Activated CD4-positive, alpha-beta T cell treated with anti-CD3 and anti-CD28 coated beads, Interleukin-2, amount 50 U/mL, for 48 hours (primary cell): Measurements from ENCODE around the gene PQBP1.
"Not testable (repeated sequence)": the region's sequence is repeated elsewhere in the genome, so short reads cannot be mapped to it uniquely, and the experiment has no call there.

Experiments used
- DNase-seq, 2 experiments: peaks; one replicate each; pipeline ENCODE4 v3.0.0-alpha.2; 2020

The PQBP1 gene

DNA sequence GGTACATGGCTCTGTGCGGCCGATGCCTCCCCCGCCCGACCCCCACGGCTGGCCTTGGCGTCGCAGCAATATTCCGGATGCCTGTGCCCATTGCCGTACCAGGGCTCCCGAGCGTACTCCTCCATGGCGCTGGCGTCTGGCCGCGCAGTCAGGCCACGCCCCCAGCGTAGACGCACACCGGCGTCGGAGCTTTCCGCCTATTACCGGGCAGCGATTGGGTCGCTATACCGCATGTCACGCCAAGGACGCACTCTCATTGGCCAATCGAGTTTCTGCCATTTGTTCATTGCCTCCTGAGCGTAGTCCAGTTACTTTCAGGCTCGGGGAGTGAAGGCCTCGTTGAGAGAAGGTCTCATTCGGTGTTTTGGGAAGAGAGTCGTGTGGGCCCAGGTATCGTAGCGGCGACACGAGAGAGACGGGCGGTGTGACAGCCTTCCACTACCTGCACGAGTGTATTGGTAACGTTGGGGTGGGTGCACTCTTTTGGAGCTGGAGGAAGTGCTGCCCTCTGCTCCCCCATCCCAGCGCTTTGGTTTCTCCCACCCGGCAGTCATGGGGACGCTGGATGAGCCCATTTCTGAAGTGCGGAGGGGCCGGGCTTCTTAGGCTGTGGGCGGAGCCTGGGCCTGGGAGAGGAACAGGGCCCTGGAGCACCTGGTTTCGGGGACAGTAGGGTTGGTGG lies at the start of gene PQBP1, which contains the start of gene TIMM17B:
Gene PQBP1, plus strand, starts transcription at position 306 of the 682 bp plus-strand sequence. CDS start 580 bp downstream, outside the sequence.
Gene TIMM17B, minus strand, starts transcription at position 144 of the 682 bp plus-strand sequence. Its CDS starts 19 bp downstream, at position 125.
- DNase-seq = peak; percentile 83 to 86

DNA sequence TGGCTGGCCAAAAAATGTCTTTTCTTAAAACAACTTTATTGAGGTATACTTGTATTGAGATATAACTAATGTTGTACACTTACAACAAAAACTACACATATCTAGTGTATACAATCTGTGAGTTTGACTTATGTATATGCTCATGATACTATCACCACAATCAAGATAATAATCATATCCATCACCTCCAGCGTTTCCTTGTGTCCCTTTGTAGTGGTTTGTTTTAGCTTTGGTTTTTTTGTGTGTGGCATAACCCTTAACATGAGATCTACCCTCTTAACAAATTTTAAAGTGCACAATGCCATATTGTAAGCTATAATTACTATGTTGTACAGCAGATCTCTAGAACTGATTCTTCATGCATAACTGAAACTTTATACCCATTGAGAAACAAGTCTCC lies 48.9 kb upstream of the PQBP1 start:
- DNase-seq = no peak

DNA sequence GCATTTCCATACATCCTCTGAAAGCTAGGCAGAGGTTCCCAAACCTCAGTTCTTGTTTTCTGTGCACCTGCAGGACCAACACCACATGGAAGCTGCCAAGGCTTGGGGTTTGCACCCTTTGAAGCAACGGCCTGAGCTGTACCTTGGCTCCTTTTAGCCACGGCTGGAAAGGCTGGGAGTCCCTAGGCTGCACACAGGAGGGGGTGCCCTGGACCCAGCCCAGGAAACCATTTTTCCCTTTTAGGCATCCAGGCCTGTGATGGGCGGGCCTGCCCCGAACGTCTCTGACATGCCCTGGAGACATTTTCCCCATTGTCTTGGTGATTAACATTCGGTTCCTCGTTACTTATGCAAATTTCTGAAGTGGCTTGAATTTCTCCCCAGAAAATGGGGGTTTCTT lies 44.9 kb upstream of the PQBP1 start:
- DNase-seq = no peak

GRCh38 chrX:48853494-48853893 lies 44.2 kb upstream of the PQBP1 start:
- not testable (repeated sequence) for DNase-seq

GRCh38 chrX:48854121-48854804 lies 43.5 kb upstream of the PQBP1 start:
- DNase-seq = not testable (repeated sequence)

- no peak for DNase-seq
These were observed 42.8 kb upstream of the PQBP1 start for GRCh38 chrX:48854898-48855297.

GRCh38 chrX:48864210-48864609 lies 33.5 kb upstream of the PQBP1 start:
- DNase-seq = no peak

DNA sequence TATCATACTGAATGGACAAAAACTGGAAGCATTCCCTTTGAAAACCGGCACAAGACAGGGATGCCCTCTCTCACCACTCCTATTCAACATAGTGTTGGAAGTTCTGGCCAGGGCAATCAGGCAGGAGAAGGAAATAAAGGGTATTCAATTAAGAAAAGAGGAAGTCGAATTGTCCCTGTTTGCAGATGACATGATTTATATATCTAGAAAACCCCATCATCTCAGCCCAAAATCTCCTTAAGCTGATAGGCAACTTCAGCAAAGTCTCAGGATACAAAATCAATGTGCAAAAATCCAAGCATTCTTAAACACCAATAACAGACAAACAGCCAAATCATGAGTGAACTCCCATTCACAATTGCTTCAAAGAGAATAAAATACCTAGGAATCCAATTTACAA lies 25.7 kb upstream of the PQBP1 start:
- not testable (repeated sequence) for DNase-seq

DNA sequence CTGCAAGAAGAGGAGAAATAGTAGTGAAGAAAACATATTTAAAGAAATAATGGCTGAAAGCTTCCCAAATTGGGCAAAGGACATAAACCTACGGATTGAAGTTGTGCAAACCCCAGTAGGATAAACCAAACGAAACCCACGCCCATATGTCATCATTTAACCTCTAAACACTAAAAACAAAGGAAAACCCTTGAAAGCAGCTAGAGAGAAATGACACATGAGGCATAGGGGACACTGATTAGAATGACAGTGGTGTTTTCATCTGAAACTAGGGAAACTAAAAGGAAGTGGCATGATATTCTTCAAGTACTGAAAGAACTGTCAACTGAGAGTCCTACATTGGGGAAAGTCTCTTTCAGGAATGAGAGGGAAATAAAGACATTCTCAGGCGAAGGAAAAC lies 20.8 kb upstream of the PQBP1 start:
- not testable (repeated sequence) for DNase-seq

- DNase-seq = no peak
These were observed 14.0 kb upstream of the PQBP1 start for GRCh38 chrX:48883729-48884128.

GRCh38 chrX:48886586-48886985 lies 11.1 kb upstream of the PQBP1 start:
- not testable (repeated sequence) for DNase-seq

DNA sequence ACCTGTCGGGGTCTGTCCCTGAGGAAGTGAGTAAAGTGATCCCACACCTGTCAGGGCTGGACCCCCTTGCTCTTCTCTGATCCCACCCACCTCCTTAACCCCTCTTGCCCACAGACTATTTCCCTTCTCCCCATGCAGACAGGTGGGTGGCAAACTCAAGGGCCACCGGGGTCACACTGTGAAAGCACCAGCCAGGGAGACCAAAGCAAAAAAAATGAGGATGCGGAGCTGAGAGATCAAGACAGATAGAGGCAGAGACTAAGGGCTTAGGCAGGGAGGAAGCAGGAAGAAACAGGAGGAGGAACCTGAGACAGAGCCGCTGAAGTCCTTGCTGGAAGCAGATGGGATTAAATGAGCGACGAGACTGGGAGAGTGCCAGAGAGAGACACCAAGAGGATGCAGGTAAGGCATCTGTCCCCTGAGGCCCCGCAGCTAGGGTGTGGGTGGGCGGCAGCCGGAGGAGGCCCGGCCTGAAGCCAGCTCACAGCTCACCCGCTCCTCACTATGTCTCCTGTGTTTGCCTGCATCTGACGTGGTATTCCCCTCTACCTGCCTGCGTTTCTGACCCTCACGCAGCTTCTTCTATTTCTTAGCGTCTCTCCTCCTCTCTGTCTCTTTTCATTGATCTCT lies 7.3 kb upstream of the PQBP1 start:
- no peak for DNase-seq

GRCh38 chrX:48890934-48891401 lies 6.8 kb upstream of the PQBP1 start:
- peak in 1 of 2 experiments; percentile 23 for DNase-seq

GRCh38 chrX:48891402-48892288 lies 6.1 kb upstream of the PQBP1 start:
- DNase-seq = peak; percentile 72 to 83

- DNase-seq = no peak
These were observed 4.8 kb upstream of the PQBP1 start for GRCh38 chrX:48892896-48893295.

- DNase-seq = no peak
These were observed 4.0 kb upstream of the PQBP1 start for GRCh38 chrX:48893556-48894348.

DNA sequence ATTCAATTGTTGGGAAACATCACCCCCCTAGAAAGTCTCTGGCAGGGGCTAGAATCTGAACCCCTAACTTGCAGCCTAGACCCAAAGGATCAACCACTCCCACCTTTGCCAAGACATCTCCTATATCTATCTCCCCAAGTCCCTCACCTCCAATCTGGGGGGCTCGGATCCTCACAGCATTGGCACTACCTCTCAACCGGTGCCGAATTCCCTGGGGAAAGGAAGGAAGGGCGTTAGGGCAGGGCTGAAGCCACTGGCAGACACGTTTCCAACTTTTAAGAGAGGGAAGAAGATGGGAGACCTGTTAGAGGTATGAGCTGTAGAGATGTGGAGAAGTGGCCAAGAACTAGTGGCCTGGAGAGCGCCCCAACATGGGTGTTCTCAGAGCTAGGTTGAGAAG lies 2.8 kb upstream of the PQBP1 start:
- DNase-seq = no peak

DNA sequence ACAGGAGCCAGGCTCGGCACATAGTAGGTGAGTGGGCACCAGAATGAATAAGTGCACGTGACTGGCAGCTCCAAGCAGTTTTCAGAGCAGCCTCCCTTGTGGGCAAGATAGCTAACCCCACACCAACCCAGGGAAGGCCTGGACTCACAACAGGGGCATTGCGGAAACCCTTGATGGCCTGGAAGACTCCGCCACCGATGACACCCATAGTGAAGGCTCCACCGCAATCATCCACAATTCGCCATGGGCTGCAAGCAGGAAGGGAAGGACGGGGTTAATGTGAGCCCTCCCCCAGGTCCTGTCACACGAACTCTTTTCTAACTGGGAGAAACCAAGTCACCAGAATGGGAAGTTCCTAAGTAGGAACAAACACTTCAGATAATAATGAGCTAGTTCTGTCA lies 1.1 kb upstream of the PQBP1 start:
- no peak for DNase-seq

GRCh38 chrX:48897157-48897624 lies 539 bp upstream of the PQBP1 start:
- DNase-seq = peak; percentile 65 to 76

DNA sequence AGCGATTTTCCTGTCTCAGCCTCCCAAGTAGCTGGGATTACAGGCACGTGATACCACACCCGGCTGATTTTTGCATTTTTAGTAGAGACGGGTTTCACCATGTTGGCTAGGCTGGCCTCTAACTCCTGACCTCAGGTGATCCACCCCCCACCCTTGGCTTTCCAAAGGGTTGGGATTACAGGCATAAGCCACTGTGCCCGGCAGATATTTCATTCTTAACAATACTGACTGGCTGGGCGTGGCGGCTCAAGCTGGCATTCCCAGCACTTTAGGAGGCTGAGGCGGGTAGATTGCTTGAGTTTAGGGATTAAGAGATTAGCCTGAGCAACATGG lies 1.3 kb downstream of the PQBP1 start:
- DNase-seq = no peak

DNA sequence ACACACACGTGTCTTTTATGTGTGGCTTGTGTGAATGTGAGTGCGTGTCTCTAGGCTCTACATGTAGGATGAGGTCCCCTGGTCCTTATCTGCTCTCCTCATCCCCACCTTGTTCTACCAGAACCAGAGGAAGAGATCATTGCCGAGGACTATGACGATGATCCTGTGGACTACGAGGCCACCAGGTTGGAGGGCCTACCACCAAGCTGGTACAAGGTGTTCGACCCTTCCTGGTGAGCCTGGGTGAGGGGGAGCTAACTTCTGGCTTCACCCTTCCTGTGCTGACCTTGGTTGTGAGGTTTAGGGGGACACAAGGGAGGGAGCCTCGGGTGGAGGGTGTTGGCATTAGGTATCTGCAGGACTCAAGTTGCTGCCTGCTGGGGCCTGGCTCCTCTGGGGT lies 3.3 kb downstream of the PQBP1 start:
- no peak for DNase-seq

GRCh38 chrX:48902135-48902534 lies 4.4 kb downstream of the PQBP1 start:
- DNase-seq = no peak
